Tibial nerve (tissue), 4 donors: ENCODE measurements around the gene NUBP2. TPM values are rescaled to one million over a fixed set of nuclear protein-coding genes. Genes with fewer than 3 reads are reported as not detected.

Source experiments
- DNase-seq, 2 donors: peaks; one replicate each; pipeline ENCODE4 v3.0.0-alpha.2; 2019; ENCODE audit warnings: low spot score in 2 of 2
- H3K27ac ChIP-seq, 4 donors: fragments of 200-600 bp; sonication (generic) in 3 of 4; one replicate each; pipeline ENCODE4 v1.5.1; 2017 to 2019; ENCODE audit warnings: mild to moderate bottlenecking in 1 of 4
- H3K27me3 ChIP-seq, 2 donors: fragments of 200-600 bp; sonication (generic) in 1 of 2; one replicate each; pipeline versions ENCODE4 v1.5.1 to v1.6.0; 2017 to 2019
- H3K36me3 ChIP-seq, 3 donors: fragments of 200-600 bp; sonication (generic); one replicate each; pipeline ENCODE4 v1.5.1; 2018 to 2019
- H3K4me1 ChIP-seq, 4 donors: fragments of 200-600 bp; sonication (generic) in 3 of 4; one replicate each; pipeline ENCODE4 v1.5.1; 2017 to 2019
- H3K4me3 ChIP-seq, 4 donors: fragments of 200-600 bp; sonication (generic) in 3 of 4; one replicate each; pipeline ENCODE4 v1.5.1; 2017 to 2019; ENCODE audit warnings: mild to moderate bottlenecking in 1 of 4, moderate library complexity in 1 of 4
- H3K9me3 ChIP-seq, 4 donors: fragments of 200-600 bp; sonication (generic) in 3 of 4; one replicate each; pipeline ENCODE4 v1.5.1; 2017 to 2019
- CTCF ChIP-seq, 5 experiments: fragments of 200-600 bp in 3 of 5; fragments of 450-650 bp in 2 of 5; sonication (generic) in 3 of 5; IDR thresholded peaks; one replicate each; pipeline ENCODE4 v1.5.1; 2016 to 2019; ENCODE audit warnings: antibody characterized with exemption in 5 of 5, mild to moderate bottlenecking in 3 of 5, moderate library complexity in 2 of 5
- EP300 ChIP-seq, 2 donors: sonication (generic); formaldehyde crosslinking; IDR thresholded peaks; one replicate each; pipeline ENCODE4 v1.6.1; 2017; ENCODE audit warnings: antibody characterized with exemption in 2 of 2, mild to moderate bottlenecking in 1 of 2
- POLR2A ChIP-seq, 2 donors: fragments of 450-650 bp; IDR thresholded peaks; one replicate each; pipeline ENCODE4 v1.6.1; 2017; ENCODE audit warnings: antibody characterized with exemption in 2 of 2, mild to moderate bottlenecking in 2 of 2, moderate library complexity in 2 of 2
- WGBS, 2 donors: methylation state at CpG; one replicate each; pipeline ENCODE4 v1.1.5; 2018; 5-methylcytosine and 5-hydroxymethylcytosine counted together
- total RNA-seq, 4 donors: library from RNA; depleted of rRNA; stranded (reverse); fragments of >200 nt; gene quantifications; one replicate each; pipeline ENCODE4 v1.1.0, GENCODE V29; 2016

The NUBP2 gene
- total RNA-seq, 4 donors from 2014 or later: 73.5 to 93.9 (median 87.4) TPM

GRCh38 chr16:1751946-1752345 lies 30.8 kb upstream of the NUBP2 start:
- WGBS, 2 donors: 93 to 94% methylated on average over 16 of the region's 16 CpGs
- Histone ChIP-seq H3K27me3 (no peaks in the 10 kb centered on the region), H3K4me1 (no peaks in the 10 kb centered on the region), H3K9me3 (no peaks in the 10 kb centered on the region), H3K27ac (no peak overlapping the region), H3K4me3 (no peak overlapping the region), H3K36me3 (peaks cover 4 to 92% (median 31%) of the 10 kb centered on the region in 3 donors)
- no peak for DNase-seq
- TF ChIP-seq EP300 (IDR thresholded peaks at IDR 0.05): no peak
- no peak for TF ChIP-seq CTCF (IDR thresholded peaks at IDR 0.05)
- no peak for TF ChIP-seq POLR2A (IDR thresholded peaks at IDR 0.05)

- Histone ChIP-seq H3K4me1 (no peaks in the 10 kb centered on the region), H3K4me3 (no peak overlapping the region), H3K9me3 (no peaks in the 10 kb centered on the region), H3K36me3 (peaks cover 0 to 92% (median 31%) of the 10 kb centered on the region in 3 donors), H3K27ac (no peak overlapping the region), H3K27me3 (no peaks in the 10 kb centered on the region)
- no peak for DNase-seq
- TF ChIP-seq CTCF (IDR thresholded peaks at IDR 0.05) (no peak), EP300 (IDR thresholded peaks at IDR 0.05) (no peak), POLR2A (IDR thresholded peaks at IDR 0.05) (no peak)
- WGBS, 2 donors: 92 to 94% methylated on average over 14 of the region's 14 CpGs
These were observed 29.9 kb upstream of the NUBP2 start for GRCh38 chr16:1752853-1753252.

GRCh38 chr16:1754204-1754603 lies 28.6 kb upstream of the NUBP2 start:
- Histone ChIP-seq H3K4me3 (no peak overlapping the region), H3K27ac (no peak overlapping the region), H3K36me3 (peaks cover 0 to 92% (median 18%) of the 10 kb centered on the region in 3 donors), H3K4me1 (no peaks in the 10 kb centered on the region), H3K9me3 (no peaks in the 10 kb centered on the region), H3K27me3 (no peaks in the 10 kb centered on the region)
- TF ChIP-seq POLR2A (IDR thresholded peaks at IDR 0.05): no peak
- DNase-seq: no peak
- WGBS, 2 donors: 85 to 89% methylated on average over 12 of the region's 12 CpGs

GRCh38 chr16:1757714-1758461 lies 24.9 kb upstream of the NUBP2 start:
- H3K36me3 ChIP-seq: peaks cover 0 to 92% (median 13%) of the 10 kb centered on the region in 3 donors
- 91 to 93% methylated on average over 30 to 37 of the region's 37 CpGs for WGBS, 2 donors
- H3K9me3 ChIP-seq: no peaks in the 10 kb centered on the region

GRCh38 chr16:1758923-1759322 lies 23.8 kb upstream of the NUBP2 start:
- 77 to 83% methylated on average over 17 to 18 of the region's 18 CpGs for WGBS, 2 donors
- peaks cover 0 to 8% (median 0%) of the 10 kb centered on the region in 4 donors for H3K4me1 ChIP-seq
- no peak overlapping the region for H3K27ac ChIP-seq
- TF ChIP-seq EP300 (IDR thresholded peaks at IDR 0.05) (no peak), POLR2A (IDR thresholded peaks at IDR 0.05) (no peak), CTCF (IDR thresholded peaks at IDR 0.05) (no peak)
- no peak for DNase-seq
- H3K36me3 ChIP-seq: peaks cover 0 to 98% (median 18%) of the 10 kb centered on the region in 3 donors
- no peak overlapping the region for H3K4me3 ChIP-seq
- no peaks in the 10 kb centered on the region for H3K9me3 ChIP-seq
- no peaks in the 10 kb centered on the region for H3K27me3 ChIP-seq

More at GRCh38 chr16:1757714-1758461, 24.9 kb upstream of the NUBP2 start:
- no peaks in the 10 kb centered on the region for H3K4me1 ChIP-seq
- TF ChIP-seq EP300 (IDR thresholded peaks at IDR 0.05): no peak
- TF ChIP-seq POLR2A (IDR thresholded peaks at IDR 0.05): no peak
- no peak for TF ChIP-seq CTCF (IDR thresholded peaks at IDR 0.05)
- H3K4me3 ChIP-seq: no peak overlapping the region
- H3K27me3 ChIP-seq: no peaks in the 10 kb centered on the region
- no peak for DNase-seq
- peak overlapping the region in 1 of 4 donors; percentile 7 for H3K27ac ChIP-seq
